ENCODE results near the gene CCDC120. TPM values are rescaled to one million over a fixed set of nuclear protein-coding genes. Genes with fewer than 3 reads are reported as not detected.

CCDC120 gene
- total RNA-seq, 1 experiment from 2014 or later, result 14.5 TPM

DNA sequence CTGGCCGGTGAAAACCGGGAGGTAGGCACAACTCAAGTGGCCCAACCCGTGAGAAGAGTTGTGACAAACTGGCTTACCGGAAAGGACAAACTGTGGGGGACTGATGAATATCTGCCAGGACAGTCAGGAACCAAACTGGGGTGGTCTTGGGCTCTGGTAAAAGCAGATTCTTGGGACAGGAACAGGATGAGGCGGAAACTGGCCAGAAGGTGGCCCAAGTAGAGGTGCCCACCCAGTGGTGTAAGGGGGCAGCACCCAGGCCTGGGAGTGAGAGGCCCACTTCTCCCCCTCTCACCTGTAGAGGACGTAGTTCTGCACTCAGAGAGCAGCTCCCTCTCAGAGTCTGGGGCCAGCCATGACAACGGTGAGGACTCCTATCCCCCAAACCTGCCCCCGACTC, 5.9 kb downstream of the CCDC120 start:
- no peak overlapping the region for H3K4me3 Mint-ChIP-seq
- H3K9me3 Mint-ChIP-seq, result peaks cover 75 to 85% of the 10 kb centered on the region in 2 experiments
- H3K9ac ChIP-seq (ENCODE audit: extremely low read depth, insufficient read length, low read length), result no peak overlapping the region
- no peak overlapping the region for H2BK12ac ChIP-seq (ENCODE audit: insufficient read length, low read depth, low read length)
- H3K79me2 ChIP-seq (ENCODE audit: insufficient read depth, low read length), result peaks cover 3% of the 10 kb centered on the region
- H3K9me3 ChIP-seq (ENCODE audit: control insufficient read depth, low read depth, low read length), result no peaks in the 10 kb centered on the region
- peak overlapping the region in 1 of 3 experiments; percentile 67; a peak in 1 of 7 replicates for H3K27ac Mint-ChIP-seq
- no CpG with 5 or more reads among the region's 8 CpGs for WGBS (ENCODE audit: extremely low coverage, insufficient read length, low lambda C conversion rate)
- H3T11ph ChIP-seq (ENCODE audit: low read length), result no peak overlapping the region
- no peaks in the 10 kb centered on the region for H3K23me2 ChIP-seq (ENCODE audit: insufficient read length, low read depth, low read length, poor library complexity, severe bottlenecking)
- H3K23ac ChIP-seq (ENCODE audit: insufficient read length, low read depth, low read length), result no peak overlapping the region
- 0 out of 4 replicates have a peak, but pooled peaks cover 0 to 6% of the 10 kb centered on the region in 2 experiments for H3K4me1 Mint-ChIP-seq
- peaks cover 13 to 63% (median 33%) of the 10 kb centered on the region in 3 experiments for H3K36me3 Mint-ChIP-seq (ENCODE audit: insufficient read depth in 1 of 3, low read depth in 3 of 3)
- no peak overlapping the region; the same call in 1 of the 2 replicates for H3K14ac ChIP-seq (ENCODE audit: insufficient read depth, low read length)
- H4K8ac ChIP-seq (replicated peaks; ENCODE audit: insufficient read length, low read depth, low read length), result no peak overlapping the region
- no peak overlapping the region for H4K5ac ChIP-seq (ENCODE audit: insufficient read length, low read depth, low read length)
- no peaks in the 10 kb centered on the region for H4K20me1 ChIP-seq (ENCODE audit: control insufficient read depth, insufficient read depth, insufficient read length)
- H3K56ac ChIP-seq (ENCODE audit: insufficient read length, low read depth, low read length), result no peak overlapping the region
- peaks cover 1% of the 10 kb centered on the region; the same call in 1 of the 2 replicates for H3K27me3 Mint-ChIP-seq (ENCODE audit: low read depth)
- no peak overlapping the region for H4K91ac ChIP-seq (ENCODE audit: insufficient read length, low read depth, low read length)
- H2BK5ac ChIP-seq (ENCODE audit: insufficient read length, low read length), result no peak overlapping the region
- no peaks in the 10 kb centered on the region for H3K4me1 ChIP-seq (ENCODE audit: insufficient read depth, low read length)
- H2BK20ac ChIP-seq (ENCODE audit: low read depth, low read length, poor library complexity, severe bottlenecking), result no peak overlapping the region
- H2BK15ac ChIP-seq (ENCODE audit: low read depth, low read length), result no peak overlapping the region
- no peak overlapping the region for H3K4ac ChIP-seq (ENCODE audit: low read depth, low read length)
- no peak overlapping the region for H2AK5ac ChIP-seq (ENCODE audit: insufficient read length, low read length)
- no peak overlapping the region for H2AFZ ChIP-seq (ENCODE audit: low read length)
- TF ChIP-seq, protein P1, sequence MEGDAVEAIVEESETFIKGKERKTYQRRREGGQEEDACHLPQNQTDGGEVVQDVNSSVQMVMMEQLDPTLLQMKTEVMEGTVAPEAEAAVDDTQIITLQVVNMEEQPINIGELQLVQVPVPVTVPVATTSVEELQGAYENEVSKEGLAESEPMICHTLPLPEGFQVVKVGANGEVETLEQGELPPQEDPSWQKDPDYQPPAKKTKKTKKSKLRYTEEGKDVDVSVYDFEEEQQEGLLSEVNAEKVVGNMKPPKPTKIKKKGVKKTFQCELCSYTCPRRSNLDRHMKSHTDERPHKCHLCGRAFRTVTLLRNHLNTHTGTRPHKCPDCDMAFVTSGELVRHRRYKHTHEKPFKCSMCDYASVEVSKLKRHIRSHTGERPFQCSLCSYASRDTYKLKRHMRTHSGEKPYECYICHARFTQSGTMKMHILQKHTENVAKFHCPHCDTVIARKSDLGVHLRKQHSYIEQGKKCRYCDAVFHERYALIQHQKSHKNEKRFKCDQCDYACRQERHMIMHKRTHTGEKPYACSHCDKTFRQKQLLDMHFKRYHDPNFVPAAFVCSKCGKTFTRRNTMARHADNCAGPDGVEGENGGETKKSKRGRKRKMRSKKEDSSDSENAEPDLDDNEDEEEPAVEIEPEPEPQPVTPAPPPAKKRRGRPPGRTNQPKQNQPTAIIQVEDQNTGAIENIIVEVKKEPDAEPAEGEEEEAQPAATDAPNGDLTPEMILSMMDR (conservative IDR thresholded peaks at IDR 0.05), result no peak
- no peak overlapping the region for H3K27ac ChIP-seq (ENCODE audit: insufficient read length, low read depth, low read length)
- H2BK120ac ChIP-seq (ENCODE audit: low read depth, low read length, poor library complexity, severe bottlenecking), result no peak overlapping the region
- H3K27me3 ChIP-seq (ENCODE audit: insufficient read depth, low read length), result no peaks in the 10 kb centered on the region
- H3K4me2 ChIP-seq (ENCODE audit: insufficient read depth, insufficient read length, low read length), result no peak overlapping the region
- H3K79me1 ChIP-seq (ENCODE audit: insufficient read depth, low read depth, low read length, poor library complexity, severe bottlenecking), result peaks cover 2% of the 10 kb centered on the region
- DNase-seq, result no peak
- H3K18ac ChIP-seq (ENCODE audit: insufficient read length, low read depth, low read length), result no peak overlapping the region

Data from H9 (cell line).